ENCODE data around the gene ERBB2. TPM values are rescaled to one million over a fixed set of nuclear protein-coding genes. Genes with fewer than 3 reads are reported as not detected.

The ERBB2 gene
- total and polyA plus RNA-seq, 2 of the 13 experiments (the other 11 are each of a cell fraction or from before 2014, with no cell fraction given), result 57.7 to 64.1 TPM

DNA sequence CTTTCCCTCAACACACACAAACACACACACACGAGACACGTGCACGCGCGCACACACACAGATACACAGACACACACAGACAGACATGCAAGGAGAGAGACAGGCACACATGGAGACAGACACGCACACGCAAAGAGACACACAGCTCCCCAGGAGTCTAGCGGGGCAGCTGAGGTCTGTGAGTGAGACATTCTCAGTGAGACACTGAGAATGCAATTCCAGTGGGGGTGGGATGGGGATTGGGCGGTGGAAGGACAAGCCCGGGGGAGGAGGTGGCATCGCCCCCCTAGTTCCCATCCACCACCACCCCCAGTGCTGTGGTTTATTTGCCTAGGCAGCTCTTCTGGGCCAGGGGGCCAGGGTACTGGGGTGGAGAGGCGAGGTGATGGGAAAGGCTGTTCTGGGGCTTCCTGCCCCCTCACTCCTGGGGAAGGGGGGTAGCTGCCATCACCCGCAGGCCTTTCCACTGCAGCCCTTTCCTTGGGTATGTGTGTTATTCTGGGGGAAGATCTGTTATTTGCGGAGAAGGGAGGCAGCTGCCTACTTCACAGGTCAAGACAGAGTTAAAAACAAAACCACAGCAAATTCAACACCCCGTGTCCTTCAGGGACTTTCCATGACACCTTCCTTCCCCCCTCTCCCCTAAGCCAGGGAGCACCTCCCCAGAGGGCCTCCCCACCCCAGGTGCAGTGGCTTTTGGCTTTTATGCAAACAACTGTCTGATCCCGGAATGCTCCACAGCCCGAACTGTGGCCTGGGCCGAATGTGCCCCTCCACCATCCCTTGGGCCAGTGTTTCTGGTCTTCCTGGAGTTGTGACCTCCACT lies 55.9 kb downstream of the ERBB2 start (continued):
- TF ChIP-seq SMAD9 (CRISPR knock-in tag; IDR thresholded peaks at IDR 0.05) (no peak), ZNF709 (CRISPR knock-in tag; IDR thresholded peaks at IDR 0.05) (no peak), TEAD3 (CRISPR knock-in tag; optimal IDR thresholded peaks at IDR 0.05; ENCODE audit: borderline replicate concordance) (no peak), TCF7L2 (IDR thresholded peaks at IDR 0.05; ENCODE audit: low read depth, low read length) (no peak), NBN (conservative IDR thresholded peaks at IDR 0.05) (no peak), ZNF564 (CRISPR knock-in tag; IDR thresholded peaks at IDR 0.05) (no peak), KAT2B (IDR thresholded peaks at IDR 0.05; ENCODE audit: borderline replicate concordance, low read depth, low read length) (no peak), FOXP1 (IDR thresholded peaks at IDR 0.05) (no peak), FOXP1 (CRISPR knock-in tag; IDR thresholded peaks at IDR 0.05) (no peak), PHB2 (IDR thresholded peaks at IDR 0.05; ENCODE audit: partially characterized antibody) (no peak), NFIB (CRISPR knock-in tag; IDR thresholded peaks at IDR 0.05; ENCODE audit: borderline replicate concordance) (no peak), ZNF292 (CRISPR knock-in tag; IDR thresholded peaks at IDR 0.05; ENCODE audit: borderline replicate concordance, low read depth) (peak; percentile 47; the same call in 1 of the 2 replicates), SOX13 (IDR thresholded peaks at IDR 0.05) (0 out of 2 replicates have a peak, but pooled peaks have one; percentile 18), SOX13 (CRISPR knock-in tag; conservative IDR thresholded peaks at IDR 0.05 in 1 of 2, IDR thresholded peaks at IDR 0.05 in 1 of 2) (no peak), MAZ (IDR thresholded peaks at IDR 0.05; ENCODE audit: borderline replicate concordance, low read depth, low read length) (no peak), MAZ (CRISPR knock-in tag; IDR thresholded peaks at IDR 0.05; ENCODE audit: low read depth) (no peak)
- TF ChIP-seq, protein P1, sequence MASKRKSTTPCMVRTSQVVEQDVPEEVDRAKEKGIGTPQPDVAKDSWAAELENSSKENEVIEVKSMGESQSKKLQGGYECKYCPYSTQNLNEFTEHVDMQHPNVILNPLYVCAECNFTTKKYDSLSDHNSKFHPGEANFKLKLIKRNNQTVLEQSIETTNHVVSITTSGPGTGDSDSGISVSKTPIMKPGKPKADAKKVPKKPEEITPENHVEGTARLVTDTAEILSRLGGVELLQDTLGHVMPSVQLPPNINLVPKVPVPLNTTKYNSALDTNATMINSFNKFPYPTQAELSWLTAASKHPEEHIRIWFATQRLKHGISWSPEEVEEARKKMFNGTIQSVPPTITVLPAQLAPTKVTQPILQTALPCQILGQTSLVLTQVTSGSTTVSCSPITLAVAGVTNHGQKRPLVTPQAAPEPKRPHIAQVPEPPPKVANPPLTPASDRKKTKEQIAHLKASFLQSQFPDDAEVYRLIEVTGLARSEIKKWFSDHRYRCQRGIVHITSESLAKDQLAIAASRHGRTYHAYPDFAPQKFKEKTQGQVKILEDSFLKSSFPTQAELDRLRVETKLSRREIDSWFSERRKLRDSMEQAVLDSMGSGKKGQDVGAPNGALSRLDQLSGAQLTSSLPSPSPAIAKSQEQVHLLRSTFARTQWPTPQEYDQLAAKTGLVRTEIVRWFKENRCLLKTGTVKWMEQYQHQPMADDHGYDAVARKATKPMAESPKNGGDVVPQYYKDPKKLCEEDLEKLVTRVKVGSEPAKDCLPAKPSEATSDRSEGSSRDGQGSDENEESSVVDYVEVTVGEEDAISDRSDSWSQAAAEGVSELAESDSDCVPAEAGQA (IDR thresholded peaks at IDR 0.05; ENCODE audit: low read depth), result no peak
- TF ChIP-seq, protein P1 (CRISPR knock-in tag; IDR thresholded peaks at IDR 0.05; ENCODE audit: borderline replicate concordance), result no peak
- TF ChIP-seq, protein P2, sequence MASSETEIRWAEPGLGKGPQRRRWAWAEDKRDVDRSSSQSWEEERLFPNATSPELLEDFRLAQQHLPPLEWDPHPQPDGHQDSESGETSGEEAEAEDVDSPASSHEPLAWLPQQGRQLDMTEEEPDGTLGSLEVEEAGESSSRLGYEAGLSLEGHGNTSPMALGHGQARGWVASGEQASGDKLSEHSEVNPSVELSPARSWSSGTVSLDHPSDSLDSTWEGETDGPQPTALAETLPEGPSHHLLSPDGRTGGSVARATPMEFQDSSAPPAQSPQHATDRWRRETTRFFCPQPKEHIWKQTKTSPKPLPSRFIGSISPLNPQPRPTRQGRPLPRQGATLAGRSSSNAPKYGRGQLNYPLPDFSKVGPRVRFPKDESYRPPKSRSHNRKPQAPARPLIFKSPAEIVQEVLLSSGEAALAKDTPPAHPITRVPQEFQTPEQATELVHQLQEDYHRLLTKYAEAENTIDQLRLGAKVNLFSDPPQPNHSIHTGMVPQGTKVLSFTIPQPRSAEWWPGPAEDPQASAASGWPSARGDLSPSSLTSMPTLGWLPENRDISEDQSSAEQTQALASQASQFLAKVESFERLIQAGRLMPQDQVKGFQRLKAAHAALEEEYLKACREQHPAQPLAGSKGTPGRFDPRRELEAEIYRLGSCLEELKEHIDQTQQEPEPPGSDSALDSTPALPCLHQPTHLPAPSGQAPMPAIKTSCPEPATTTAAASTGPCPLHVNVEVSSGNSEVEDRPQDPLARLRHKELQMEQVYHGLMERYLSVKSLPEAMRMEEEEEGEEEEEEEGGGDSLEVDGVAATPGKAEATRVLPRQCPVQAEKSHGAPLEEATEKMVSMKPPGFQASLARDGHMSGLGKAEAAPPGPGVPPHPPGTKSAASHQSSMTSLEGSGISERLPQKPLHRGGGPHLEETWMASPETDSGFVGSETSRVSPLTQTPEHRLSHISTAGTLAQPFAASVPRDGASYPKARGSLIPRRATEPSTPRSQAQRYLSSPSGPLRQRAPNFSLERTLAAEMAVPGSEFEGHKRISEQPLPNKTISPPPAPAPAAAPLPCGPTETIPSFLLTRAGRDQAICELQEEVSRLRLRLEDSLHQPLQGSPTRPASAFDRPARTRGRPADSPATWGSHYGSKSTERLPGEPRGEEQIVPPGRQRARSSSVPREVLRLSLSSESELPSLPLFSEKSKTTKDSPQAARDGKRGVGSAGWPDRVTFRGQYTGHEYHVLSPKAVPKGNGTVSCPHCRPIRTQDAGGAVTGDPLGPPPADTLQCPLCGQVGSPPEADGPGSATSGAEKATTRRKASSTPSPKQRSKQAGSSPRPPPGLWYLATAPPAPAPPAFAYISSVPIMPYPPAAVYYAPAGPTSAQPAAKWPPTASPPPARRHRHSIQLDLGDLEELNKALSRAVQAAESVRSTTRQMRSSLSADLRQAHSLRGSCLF (CRISPR knock-in tag; IDR thresholded peaks at IDR 0.05; ENCODE audit: borderline replicate concordance), result no peak
- TF ChIP-seq, protein P3, sequence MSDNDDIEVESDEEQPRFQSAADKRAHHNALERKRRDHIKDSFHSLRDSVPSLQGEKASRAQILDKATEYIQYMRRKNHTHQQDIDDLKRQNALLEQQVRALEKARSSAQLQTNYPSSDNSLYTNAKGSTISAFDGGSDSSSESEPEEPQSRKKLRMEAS (IDR thresholded peaks at IDR 0.05), result 0 out of 2 replicates have a peak, but pooled peaks have one; percentile 38
